ENCODE measurements around the gene C11orf91. TPM values are rescaled to one million over a fixed set of nuclear protein-coding genes. Genes with fewer than 3 reads are reported as not detected.
A peak's percentile ranks its signal among the peaks of the same experiment; 100 is the strongest.

Gene C11orf91
- total RNA-seq, 1 donor from 2014 or later = 0.75 TPM

GRCh38 chr11:33704240-33705002, 3.8 kb upstream of the C11orf91 start:
- Mint-ChIP-seq H3K4me1 (ENCODE audit: unreplicated experiment) (peaks cover 69% of the 10 kb centered on the region), H3K27me3 (ENCODE audit: unreplicated experiment) (no peaks in the 10 kb centered on the region), H3K36me3 (ENCODE audit: unreplicated experiment) (peaks cover 21% of the 10 kb centered on the region), H3K4me3 (ENCODE audit: unreplicated experiment) (no peak overlapping the region), H3K27ac (ENCODE audit: unreplicated experiment) (peak overlapping the region; percentile 77), H3K9me3 (ENCODE audit: unreplicated experiment) (no peaks in the 10 kb centered on the region)
- TF ChIP-seq, protein P1, sequence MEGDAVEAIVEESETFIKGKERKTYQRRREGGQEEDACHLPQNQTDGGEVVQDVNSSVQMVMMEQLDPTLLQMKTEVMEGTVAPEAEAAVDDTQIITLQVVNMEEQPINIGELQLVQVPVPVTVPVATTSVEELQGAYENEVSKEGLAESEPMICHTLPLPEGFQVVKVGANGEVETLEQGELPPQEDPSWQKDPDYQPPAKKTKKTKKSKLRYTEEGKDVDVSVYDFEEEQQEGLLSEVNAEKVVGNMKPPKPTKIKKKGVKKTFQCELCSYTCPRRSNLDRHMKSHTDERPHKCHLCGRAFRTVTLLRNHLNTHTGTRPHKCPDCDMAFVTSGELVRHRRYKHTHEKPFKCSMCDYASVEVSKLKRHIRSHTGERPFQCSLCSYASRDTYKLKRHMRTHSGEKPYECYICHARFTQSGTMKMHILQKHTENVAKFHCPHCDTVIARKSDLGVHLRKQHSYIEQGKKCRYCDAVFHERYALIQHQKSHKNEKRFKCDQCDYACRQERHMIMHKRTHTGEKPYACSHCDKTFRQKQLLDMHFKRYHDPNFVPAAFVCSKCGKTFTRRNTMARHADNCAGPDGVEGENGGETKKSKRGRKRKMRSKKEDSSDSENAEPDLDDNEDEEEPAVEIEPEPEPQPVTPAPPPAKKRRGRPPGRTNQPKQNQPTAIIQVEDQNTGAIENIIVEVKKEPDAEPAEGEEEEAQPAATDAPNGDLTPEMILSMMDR (IDR thresholded peaks at IDR 0.05) = peak; percentile 10
- no peak for DNase-seq (ENCODE audit: extremely low spot score, unreplicated experiment)

- no peak for DNase-seq (ENCODE audit: extremely low spot score, unreplicated experiment)
- Mint-ChIP-seq H3K36me3 (ENCODE audit: unreplicated experiment) (peaks cover 15% of the 10 kb centered on the region), H3K27ac (ENCODE audit: unreplicated experiment) (peak overlapping the region; percentile 77)
These were observed 3.2 kb upstream of the C11orf91 start for GRCh38 chr11:33703788-33704187.

GRCh38 chr11:33703234-33703633, 2.6 kb upstream of the C11orf91 start:
- Mint-ChIP-seq H3K36me3 (ENCODE audit: unreplicated experiment) (peaks cover 11% of the 10 kb centered on the region), H3K4me3 (ENCODE audit: unreplicated experiment) (no peak overlapping the region), H3K27me3 (ENCODE audit: unreplicated experiment) (no peaks in the 10 kb centered on the region), H3K9me3 (ENCODE audit: unreplicated experiment) (no peaks in the 10 kb centered on the region), H3K27ac (ENCODE audit: unreplicated experiment) (peak overlapping the region; percentile 77), H3K4me1 (ENCODE audit: unreplicated experiment) (peaks cover 65% of the 10 kb centered on the region)
- no peak for DNase-seq (ENCODE audit: extremely low spot score, unreplicated experiment)
- TF ChIP-seq, protein P1 (IDR thresholded peaks at IDR 0.05) = no peak

More at GRCh38 chr11:33703788-33704187, 3.2 kb upstream of the C11orf91 start:
- Mint-ChIP-seq H3K9me3 (ENCODE audit: unreplicated experiment) (no peaks in the 10 kb centered on the region), H3K27me3 (ENCODE audit: unreplicated experiment) (no peaks in the 10 kb centered on the region), H3K4me3 (ENCODE audit: unreplicated experiment) (no peak overlapping the region), H3K4me1 (ENCODE audit: unreplicated experiment) (peaks cover 67% of the 10 kb centered on the region)
- TF ChIP-seq, protein P1 (IDR thresholded peaks at IDR 0.05) = no peak

DNA sequence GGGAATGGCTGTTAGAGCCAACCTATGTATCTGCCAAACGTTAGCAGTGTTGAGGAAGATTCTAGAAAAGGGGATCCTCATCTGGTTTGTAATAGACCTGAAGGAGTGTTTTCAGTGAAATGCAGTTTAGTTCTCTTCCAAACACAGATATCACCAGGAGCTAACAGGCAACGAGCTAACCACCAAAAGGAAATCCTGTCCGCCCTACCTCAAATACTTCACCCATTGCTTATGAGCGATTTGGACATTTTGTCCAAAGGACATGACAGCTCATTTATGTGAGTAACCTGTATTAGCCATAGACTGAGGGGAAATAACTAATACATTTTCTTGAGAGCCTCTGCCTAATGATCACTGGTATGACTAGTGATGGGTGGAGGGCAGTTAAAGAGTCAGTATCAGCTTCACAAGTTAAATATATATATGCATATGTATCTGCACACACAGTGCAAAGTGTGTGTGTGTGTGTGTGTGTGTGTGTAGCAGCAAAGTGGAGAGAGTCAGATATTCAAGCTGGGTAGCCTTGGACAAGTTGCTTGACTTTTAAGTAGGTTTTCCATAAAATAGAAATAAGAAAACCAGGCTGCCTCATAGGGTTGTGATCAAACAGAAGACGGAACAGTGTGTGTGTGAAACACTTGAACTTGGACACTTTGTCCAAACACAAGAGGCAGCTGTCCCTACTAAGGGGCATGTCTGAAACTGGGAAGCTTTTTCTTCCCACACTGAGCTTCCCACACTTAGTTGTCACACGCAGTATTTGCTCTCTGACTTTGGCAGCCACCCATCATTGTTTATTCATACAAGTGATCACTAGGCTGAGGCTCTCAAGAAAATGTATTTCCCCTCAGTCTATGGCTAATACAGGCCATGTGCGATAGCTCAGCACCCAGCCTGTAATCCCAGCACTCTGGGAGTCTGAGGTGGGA, 940 bp upstream of the C11orf91 start:
- Mint-ChIP-seq H3K4me3 (ENCODE audit: unreplicated experiment) (peak overlapping the region; percentile 85), H3K27me3 (ENCODE audit: unreplicated experiment) (no peaks in the 10 kb centered on the region), H3K4me1 (ENCODE audit: unreplicated experiment) (peaks cover 62% of the 10 kb centered on the region), H3K9me3 (ENCODE audit: unreplicated experiment) (no peaks in the 10 kb centered on the region), H3K27ac (ENCODE audit: unreplicated experiment) (peak overlapping the region; percentile 97), H3K36me3 (ENCODE audit: unreplicated experiment) (peaks cover 7% of the 10 kb centered on the region)
- TF ChIP-seq, protein P1 (IDR thresholded peaks at IDR 0.05) = no peak
- DNase-seq (ENCODE audit: extremely low spot score, unreplicated experiment) = no peak

DNA sequence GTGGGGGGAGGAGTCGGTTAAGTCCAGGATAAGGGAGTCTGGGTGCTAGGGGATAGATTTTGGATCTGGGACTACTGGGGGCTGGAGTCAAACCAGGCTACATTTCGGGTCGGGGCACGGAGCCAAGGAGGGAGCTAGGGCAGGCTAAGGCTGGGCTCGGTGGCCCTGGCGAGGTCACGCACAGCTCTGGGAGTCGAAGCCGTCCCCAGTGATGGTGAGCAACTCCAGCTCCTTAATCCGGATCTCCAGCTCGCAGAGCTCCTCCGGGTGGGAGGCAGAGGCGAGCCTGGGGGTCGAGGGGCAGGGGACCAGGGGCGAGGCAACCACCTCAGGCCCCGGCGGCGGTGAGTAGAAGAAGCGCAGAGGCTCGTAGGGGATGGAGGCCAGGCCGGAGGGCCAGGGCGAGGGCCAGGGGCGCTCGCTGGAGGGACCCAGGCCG, 544 bp downstream of the C11orf91 start:
- TF ChIP-seq, protein P1 (IDR thresholded peaks at IDR 0.05) = no peak
- peak overlapping the region; percentile 61 for H3K4me3 Mint-ChIP-seq (ENCODE audit: unreplicated experiment)
- H3K4me1 Mint-ChIP-seq (ENCODE audit: unreplicated experiment) = peaks cover 61% of the 10 kb centered on the region
- H3K36me3 Mint-ChIP-seq (ENCODE audit: unreplicated experiment) = no peaks in the 10 kb centered on the region
- peak overlapping the region; percentile 81 for H3K27ac Mint-ChIP-seq (ENCODE audit: unreplicated experiment)
- no peaks in the 10 kb centered on the region for H3K9me3 Mint-ChIP-seq (ENCODE audit: unreplicated experiment)
- H3K27me3 Mint-ChIP-seq (ENCODE audit: unreplicated experiment) = no peaks in the 10 kb centered on the region
- no peak for DNase-seq (ENCODE audit: extremely low spot score, unreplicated experiment)
